Embryonic facial prominence (tissue), 1 donor: ENCODE data around the gene CBY2.
"Not testable (repeated sequence)": the region's sequence is repeated elsewhere in the genome, so short reads cannot be mapped to it uniquely, and the experiment has no call there.

Experiments used
- DNase-seq: peaks from one replicate; pipeline ENCODE4 v3.0.0-alpha.2; 2016; ENCODE audit errors: extremely low spot score

The CBY2 gene, protein sequence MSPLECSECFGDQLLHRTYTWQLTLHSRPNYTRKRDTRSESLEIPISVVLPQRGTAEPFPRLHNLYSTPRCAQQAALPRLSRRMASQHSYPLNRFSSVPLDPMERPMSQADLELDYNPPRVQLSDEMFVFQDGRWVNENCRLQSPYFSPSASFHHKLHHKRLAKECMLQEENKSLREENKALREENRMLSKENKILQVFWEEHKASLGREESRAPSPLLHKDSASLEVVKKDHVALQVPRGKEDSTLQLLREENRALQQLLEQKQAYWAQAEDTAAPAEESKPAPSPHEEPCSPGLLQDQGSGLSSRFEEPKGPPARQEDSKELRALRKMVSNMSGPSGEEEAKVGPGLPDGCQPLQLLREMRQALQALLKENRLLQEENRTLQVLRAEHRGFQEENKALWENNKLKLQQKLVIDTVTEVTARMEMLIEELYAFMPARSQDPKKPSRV

DNA sequence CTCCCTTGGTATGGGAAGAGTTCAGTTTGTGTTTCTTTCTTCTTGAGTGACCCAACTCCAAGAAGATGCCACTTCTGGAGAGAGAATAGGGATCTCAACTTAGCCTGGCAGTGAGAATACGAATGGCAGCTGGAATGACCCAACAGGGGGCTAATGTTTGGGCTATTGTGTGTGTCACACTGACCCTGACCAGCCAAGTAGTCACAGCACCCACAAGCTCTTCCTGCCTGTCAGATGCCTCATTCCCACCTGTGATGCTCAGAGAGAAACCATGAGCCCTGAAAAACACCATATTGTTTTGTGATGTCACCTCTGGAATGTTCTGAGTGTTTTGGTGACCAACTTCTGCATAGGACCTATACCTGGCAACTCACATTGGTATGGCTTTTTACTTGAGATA lies at the start of gene CBY2:
TSS of gene CBY2 (plus strand) at position 233 of the 400 bp plus-strand sequence. CDS start at position 304, 71 bp downstream.
- DNase-seq: no peak

DNA sequence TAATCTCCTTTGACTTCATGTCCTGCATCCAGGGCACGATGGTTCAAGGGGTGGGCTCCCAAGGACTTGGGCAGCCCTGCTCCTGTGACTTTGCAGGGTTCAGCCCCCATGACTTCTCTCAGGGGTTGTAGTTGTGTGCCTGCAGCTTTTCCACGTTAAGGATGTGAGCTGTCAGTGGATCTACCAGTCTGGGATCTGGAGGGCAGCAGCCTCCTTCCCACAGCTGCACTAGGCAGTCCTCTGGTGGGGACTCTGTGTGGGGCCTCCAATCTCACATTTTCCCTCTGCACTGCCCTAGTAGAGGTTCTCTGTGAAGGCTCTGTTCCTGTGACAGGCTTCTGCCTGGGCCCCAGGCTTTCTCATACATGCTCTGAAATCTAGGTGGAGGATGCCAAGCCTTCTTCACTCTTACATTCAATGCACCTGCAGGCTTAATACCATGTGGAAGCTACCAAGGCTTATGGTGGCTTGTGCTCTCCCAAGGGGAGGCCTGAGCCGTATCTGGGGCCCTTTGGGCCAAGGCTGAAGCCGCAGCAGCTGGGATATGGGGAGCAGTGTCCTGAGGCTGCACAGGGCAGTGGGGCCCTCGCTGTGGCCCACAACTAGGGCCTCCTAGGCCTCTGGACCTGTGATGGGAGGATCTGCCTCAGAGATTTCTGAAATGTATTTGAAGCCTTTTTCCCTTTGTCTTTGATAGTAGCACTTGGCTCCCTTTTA lies 47.3 kb upstream of the CBY2 start:
- no peak for DNase-seq

DNA sequence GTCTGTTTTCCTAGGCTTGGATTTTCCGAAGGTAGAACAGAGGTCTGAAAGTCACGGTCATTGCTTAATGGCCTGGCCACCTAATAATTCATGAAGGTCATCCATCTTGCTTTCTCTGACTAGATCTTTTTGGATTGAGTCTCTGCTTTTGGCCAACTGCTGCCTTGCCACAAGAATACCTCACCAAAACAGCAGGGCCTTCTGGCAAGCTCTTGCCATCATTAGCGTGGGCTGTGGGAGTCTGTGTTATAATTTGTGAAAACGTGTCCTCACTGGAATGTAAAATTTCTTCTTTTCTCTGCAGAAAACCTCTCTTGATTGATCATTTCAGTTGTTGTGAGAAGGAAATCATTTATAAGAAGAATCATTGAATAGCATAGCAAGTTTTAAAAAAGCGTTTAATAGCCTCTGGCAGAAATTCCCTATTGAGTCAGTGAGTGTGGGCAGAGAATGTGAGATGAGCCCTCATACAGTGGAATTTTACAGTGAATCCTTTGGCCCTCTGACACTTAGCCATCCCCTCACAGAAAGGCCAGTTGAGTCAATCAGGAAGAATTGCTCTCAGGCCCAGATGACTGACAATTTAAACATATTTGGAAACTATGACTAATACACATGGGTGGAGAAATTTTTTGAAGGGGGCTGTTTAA lies 43.4 kb upstream of the CBY2 start:
- no peak for DNase-seq

DNA sequence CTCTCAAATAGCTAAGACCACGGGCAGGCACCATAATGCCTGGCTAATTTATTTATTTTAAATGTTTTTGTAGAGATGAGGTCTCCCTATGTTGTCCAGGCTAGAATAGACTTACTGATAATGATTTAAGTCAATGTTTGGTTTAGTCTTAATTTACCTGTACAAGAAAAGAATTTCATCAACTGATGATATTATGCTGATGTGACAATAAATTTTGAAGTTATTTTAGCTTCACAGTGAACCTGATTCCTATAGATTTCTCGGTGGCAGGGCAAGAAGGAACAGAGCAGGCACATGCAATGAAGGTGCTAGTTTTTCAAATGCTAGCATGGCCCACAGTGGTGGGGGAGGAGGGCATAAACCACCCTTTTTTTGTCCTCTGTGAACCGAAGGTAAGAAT lies 42.6 kb upstream of the CBY2 start:
- DNase-seq: no peak

DNA sequence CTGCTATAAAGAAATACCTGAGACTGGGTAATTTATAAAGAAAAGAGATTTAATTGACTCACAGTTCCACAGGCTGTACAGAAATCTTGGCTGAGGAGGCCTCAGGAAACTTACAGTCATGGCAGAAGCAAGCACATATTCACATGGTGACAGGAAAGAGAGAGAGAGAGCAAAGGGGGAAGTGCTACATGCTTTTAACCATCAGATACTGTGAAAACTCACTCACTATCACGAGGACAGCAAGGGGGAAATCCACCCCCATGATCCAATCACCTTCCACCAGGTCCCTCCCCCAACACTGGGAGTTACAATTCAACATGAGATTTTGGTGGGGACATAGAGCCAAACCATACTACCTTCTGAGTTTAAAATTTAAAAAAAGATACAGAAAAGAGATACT lies 41.7 kb upstream of the CBY2 start:
- not testable (repeated sequence) for DNase-seq

DNA sequence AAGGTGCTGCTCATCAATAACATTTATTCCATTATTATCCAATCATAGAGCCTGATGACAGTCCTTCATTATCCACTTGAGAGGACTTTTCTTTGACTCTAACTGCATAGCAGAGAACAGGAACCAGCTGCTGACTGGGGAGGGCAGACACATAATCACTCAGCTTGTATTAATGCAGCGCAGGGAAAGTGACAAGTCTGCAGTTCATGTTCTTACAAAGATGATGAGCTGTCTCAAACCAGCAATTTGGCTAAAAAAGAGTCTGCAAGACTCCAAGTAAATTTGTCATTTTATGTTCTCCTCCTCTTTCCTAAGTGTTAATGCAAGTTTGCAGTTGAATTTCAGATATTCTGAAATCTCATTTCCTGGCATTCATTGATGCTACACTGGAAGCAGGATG lies 40.0 kb upstream of the CBY2 start:
- DNase-seq: no peak

DNA sequence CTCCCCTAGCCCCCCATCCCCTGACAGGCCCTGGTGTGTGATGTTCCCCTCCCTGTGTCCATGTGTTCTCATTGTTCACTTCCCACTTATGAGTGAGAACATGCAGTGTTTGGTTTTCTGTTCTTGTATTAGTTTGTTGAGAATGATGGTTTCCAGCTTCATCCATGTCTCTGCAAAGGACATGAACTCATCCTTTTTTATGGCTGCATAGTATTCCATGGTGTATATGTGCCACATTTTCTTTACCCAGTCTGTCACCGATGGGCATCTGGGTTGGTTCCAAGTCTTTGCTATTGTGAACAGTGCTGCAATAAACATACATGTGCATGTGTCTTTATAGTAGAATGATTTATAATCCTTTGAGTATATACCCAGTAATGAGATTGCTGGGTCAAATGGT lies 39.2 kb upstream of the CBY2 start:
- not testable (repeated sequence) for DNase-seq

DNA sequence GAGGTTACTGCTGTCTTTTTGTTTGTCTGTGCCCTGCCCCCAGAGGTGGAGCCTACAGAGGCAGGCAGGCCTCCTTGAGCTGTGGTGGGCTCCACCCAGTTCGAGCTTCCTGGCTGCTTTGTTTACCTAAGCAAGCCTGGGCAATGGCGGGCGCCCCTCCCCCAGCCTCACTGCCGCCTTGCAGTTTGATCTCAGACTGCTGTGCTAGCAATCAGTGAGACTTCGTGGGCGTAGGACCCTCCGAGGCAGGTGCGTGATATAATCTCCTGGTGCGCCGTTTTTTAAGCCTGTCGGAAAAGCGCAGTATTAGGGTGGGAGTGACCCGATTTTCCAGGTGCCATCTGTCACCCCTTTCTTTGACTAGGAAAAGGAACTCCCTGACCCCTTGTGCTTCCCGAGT lies 32.5 kb upstream of the CBY2 start:
- not testable (repeated sequence) for DNase-seq

DNA sequence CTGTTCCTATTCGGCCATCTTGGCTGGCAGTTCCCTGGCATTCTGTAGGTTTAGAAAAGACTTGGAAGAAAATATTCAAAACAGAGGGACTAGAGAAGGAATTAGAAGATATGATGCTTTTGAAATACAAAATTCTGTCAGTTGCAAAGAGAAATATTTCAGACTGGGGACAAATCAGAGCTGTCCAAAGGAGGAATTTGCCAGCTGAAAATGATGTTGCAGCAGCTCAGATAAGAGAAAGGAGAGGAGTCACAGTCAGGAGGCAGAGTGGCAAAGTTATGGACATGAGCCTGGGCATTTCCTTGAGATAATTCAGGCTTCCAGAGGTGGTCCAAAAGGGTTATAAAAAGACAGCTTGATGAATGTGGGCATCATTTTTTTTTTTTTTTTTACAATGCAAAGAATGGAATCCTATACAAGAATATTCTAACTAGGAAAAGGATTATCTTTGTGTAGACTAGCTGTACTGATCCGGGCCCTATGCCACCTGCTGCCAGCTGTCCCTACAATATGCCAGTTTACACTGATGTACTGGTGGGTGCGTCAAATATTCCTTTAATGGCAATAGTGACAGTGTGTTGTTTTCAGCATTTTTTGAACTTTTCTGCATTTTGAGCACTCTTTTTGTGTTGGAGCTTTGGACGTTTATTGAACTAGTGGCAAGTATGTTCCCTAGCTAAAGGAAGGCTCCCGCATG lies 31.8 kb upstream of the CBY2 start:
- no peak for DNase-seq

DNA sequence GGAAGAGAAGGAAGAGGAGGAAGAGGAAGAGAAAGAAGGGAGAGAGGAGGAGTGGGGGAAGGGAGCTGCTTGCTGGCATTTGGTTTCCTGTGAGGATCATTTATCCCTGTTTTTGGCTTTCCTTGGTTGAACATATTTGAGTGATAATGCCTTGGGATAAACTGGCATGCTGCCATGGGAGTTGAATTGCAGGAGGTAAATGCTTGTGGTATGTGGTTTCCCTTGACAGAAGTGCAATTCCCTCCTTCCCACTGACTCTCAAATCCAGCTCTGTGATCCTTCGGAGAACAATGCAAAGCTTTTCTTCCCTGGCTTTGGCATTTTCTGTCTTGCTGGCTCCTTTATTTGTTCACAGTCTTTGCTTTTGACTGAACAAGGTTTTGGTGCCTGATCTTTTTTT lies 27.2 kb upstream of the CBY2 start:
- peak; percentile 71 for DNase-seq

DNA sequence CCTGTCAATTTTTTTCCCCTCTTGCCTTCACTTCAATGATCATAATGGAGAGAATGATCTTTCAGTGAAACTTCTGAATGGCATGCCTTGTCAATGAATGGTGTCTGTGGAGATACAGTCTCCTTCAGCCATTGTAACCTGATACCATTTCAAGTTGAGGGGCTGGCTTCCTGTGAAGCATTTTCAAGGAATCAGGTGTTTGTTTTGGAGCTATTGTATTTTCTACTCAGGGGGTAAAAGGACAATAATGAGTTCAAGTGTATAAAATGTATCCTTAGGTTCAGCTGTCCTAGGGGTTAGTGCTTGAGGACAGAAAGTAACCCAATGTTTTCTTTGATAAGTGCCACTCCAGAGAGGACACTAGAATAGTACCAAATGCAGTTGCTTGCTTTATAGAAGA lies 23.8 kb upstream of the CBY2 start:
- no peak for DNase-seq

DNA sequence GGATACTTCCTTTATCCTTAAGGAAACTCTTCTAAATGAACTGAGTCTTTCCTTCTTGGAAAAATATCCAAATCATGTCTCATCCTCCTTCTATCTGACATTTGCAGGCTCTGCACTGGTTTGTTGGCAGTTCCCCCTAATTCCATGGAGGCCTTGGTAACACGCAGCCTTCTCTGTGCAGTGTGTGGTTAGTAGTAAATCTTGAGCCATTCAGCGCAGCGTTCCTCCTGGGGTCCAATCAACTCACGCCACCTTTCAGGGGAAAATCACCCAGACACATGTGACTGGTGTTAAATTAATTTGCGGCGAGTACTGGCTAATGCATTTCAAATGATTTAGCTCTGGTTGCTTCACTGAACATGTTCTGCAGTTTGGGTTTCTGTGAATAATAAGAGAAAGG lies 21.0 kb upstream of the CBY2 start:
- no peak for DNase-seq

DNA sequence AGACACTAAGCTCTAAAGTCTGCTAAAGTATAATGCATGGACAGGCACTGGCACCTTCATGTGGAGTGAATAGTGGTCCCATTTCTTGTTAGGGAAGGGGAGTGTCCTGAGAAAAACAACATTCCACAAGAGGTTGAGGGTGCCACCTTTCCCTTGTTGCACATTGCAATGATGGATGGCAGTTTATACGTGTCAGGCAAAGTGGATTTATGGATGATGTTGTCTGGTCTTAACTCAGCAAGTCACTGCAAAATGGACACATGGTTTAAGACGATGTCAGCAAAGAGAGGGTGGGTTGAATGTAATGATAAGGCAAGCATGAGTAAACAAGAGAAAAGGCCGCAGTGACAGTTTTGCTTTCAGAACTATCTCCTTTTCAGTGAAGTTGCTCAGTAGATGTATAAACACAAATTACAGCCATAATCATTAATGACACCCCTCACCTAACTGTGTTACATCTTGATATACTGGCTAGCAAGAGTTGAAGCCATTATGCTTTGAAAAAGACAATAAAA lies 19.6 kb upstream of the CBY2 start:
- DNase-seq: no peak

DNA sequence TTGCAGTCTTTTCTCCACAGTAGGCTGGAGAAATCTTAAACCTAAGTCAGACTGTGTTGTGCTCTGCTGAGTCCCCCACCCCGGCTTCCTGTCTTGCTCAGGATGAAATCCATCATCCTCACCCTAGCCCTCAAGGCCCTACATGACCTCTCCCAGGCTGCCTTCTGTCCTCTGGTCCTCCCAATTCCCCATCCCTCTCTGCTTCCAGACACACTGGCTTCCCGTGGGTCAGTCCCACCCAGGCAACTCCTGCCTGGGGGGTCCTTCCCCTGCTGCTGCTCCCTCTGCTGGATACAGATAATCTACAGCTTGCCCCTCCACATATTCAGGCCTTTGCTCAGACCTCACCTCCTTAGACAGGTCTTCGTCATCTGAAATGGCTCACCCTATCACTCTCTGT lies 18.4 kb upstream of the CBY2 start:
- DNase-seq: no peak

DNA sequence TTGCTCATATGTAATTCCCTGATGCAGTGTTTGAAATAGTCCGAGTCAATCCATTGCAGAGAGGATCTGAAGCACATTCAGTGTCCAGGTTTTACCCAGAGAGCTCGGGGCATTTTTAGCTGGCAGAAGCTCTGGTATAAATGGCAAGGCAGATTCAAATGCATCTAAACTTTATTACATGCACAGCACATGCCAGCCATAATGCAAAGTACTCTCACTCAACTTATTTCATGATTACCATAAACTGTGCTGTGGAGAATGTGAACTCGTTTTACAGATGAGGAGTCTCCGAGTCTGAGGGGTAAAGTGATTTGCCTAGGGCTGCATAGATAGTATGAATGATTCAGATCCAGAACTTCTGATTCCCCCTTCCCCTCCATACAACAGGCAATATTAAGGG lies 13.5 kb upstream of the CBY2 start:
- no peak for DNase-seq

DNA sequence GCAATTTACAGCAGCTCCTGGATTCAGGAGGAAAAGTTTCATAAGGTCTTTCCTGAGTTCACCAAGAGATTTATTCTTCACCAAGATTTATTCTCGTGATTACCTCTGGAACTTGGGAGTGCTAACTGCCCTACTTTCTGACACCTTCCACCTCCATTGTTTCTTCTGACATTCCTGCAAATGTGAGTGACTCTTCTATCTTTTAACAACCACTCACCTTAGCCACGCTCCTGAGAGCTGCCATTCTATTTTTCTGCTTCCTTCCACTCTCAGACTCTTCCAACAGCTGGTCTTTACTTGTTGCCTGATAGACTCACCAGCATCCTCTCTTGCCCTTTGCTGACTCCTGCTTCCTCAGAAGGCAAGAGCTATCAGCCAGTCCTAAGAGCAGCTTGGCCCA lies 11.5 kb upstream of the CBY2 start:
- DNase-seq: no peak

DNA sequence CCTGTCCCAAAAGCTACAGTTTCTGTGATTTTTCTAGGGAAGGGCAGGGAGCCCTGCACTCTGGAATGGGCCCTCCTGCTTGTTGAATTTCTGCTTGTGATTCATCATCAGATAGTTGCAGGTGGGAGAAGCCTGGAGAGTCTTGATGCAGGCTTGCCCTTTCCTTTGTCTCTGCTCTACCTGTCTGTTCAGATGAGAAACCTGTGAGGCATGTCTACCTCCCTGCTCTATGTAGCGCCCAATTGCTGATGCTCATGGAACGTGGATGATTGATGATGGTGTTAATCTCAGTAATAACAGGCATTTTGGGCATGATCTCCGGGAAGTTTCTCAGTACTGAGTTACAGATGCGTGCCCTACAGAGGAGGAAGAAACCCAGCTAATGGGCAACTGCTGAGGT lies 10.9 kb upstream of the CBY2 start:
- DNase-seq: no peak

DNA sequence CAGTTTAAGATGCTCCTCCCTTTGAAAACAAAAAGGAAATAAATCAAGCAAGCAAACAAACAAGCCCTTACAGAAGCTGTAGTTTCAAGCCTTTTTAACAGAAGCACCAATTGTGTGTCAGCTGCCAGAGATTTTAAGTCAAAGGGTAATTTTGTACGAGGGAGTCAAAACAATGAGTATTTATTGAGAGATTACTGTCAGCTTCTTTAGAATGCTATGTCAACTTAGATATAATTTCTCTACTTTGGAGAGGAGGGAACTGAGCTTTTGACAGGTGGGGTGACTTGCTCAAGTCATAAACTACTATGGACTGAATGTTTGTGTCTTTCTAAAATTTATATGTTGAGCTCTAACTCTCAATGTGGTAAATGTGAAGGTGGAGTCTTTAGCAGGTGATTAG lies 10.5 kb upstream of the CBY2 start:
- DNase-seq: no peak

DNA sequence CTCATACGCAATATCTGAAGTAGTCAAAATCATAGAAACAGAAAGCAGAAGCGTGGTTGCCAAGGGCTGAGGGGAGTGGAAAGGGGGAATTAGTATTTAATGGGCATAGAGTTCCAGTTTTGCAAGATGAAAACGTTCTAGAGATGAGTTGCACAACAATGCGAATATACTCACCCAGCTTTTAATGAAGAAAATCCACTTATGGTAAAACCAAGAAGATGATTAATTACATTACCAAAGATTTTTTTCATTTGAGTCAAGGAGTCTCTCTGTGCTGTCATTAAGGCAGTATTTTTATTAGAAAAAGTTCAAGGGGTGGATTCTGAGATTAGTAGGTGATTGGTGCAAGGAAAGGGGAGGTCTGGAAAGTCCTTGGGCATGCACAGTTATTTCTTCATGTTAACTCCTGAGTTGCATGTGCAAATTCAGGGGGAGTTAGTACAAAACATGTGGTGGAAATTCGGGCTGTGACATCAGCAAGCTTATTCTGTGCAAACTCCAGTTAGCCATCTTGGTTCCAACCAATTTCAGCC lies 6.9 kb upstream of the CBY2 start:
- DNase-seq: no peak

DNA sequence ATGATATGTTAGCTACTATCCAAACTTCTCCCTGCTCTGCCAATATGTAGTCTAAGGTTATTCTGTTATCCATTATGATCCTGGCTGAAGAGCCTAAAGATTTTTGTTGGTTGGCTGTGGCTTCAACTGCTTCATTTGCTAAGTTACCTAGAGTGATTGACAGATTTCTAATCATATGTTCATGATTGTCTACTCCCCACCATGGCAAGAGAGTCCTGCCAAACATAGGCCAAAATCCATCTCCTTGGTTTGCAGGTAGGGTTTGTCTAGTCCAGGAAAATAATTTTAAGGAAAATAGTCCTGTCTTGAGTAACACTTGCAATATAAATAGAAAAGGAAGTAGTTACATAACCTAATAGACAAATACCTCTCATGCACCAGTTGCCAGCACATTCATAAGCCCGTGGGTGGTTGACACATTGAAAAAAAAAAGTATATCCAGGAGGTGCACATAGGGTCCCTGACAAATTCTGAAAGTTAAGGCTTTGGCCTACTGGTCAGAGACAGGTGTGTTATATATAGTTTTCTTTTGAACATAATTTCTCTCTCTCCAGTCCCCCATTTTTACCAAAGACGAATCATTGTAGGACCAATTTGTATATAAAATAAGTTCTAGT lies 5.4 kb upstream of the CBY2 start:
- DNase-seq: no peak
